Spleen (tissue), 7 donors: ENCODE results near the gene RAB3IL1.

Experiments used
- CTCF ChIP-seq, 11 experiments: fragments of 200-600 bp in 7 of 11; fragments of 450-650 bp in 4 of 11; sonication (generic) in 4 of 11; IDR thresholded peaks in 8 of 11; conservative IDR thresholded peaks in 3 of 11; 1 replicate in 7 of 11; 2 replicates in 4 of 11; pipeline versions ENCODE4 v1.4.0 to v1.8.0; 2016 to 2021; ENCODE audit warnings: antibody characterized with exemption in 11 of 11, inconsistent platforms in 4 of 11, mild to moderate bottlenecking in 1 of 11
- POLR2A ChIP-seq, 3 donors: fragments of 450-650 bp; IDR thresholded peaks; one replicate each; pipeline ENCODE4 v1.5.1; 2017; ENCODE audit warnings: antibody characterized with exemption in 3 of 3, mild to moderate bottlenecking in 1 of 3
- donor health status: DM: no; HTN: no; CAD: no; lungs with moderate emphysema.
- donor health status: DM: no; HTN: no; CAD: no.
- donor health status: DM: no; HTN: no; CAD: no.

GRCh38 chr11:61883947-61884346 lies 33.4 kb downstream of the RAB3IL1 start:
- TF ChIP-seq POLR2A (IDR thresholded peaks at IDR 0.05) (no peak), CTCF (IDR thresholded peaks at IDR 0.05 in 8 of 11, conservative IDR thresholded peaks at IDR 0.05 in 3 of 11) (no peak)
